ENCODE data around the gene LSM14B. TPM values are rescaled to one million over a fixed set of nuclear protein-coding genes. Genes with fewer than 3 reads are reported as not detected.
A peak's percentile ranks its signal among the peaks of the same experiment; 100 is the strongest.

LSM14B gene
- total RNA-seq, 2 donors from 2014 or later = 38.6 to 38.8 TPM

- H3K4me3 ChIP-seq = no peak overlapping the region
- intact Hi-C loops (cut with DNase I) = no loop called here
- no peaks in the 10 kb centered on the region for H3K27me3 ChIP-seq
- no peaks in the 10 kb centered on the region for H3K9me3 ChIP-seq
- no peak for DNase-seq
- no peak overlapping the region for H3K9ac ChIP-seq (ENCODE audit: low read depth in 2 of 2, low read length in 2 of 2)
- H3K4me1 ChIP-seq = no peaks in the 10 kb centered on the region
- no peaks in the 10 kb centered on the region for H3K36me3 ChIP-seq
- no peak overlapping the region for H3K27ac ChIP-seq
- no peak for TF ChIP-seq CTCF (IDR thresholded peaks at IDR 0.05)
Measured at GRCh38 chr20:62151835-62152364, 29.6 kb downstream of the LSM14B start.

GRCh38 chr20:62155428-62156253 is 33.4 kb downstream of the LSM14B start:
- Histone ChIP-seq H3K27me3 (no peaks in the 10 kb centered on the region), H3K9me3 (no peaks in the 10 kb centered on the region), H3K4me3 (no peak overlapping the region), H3K4me1 (no peaks in the 10 kb centered on the region), H3K9ac (ENCODE audit: low read depth in 2 of 2, low read length in 2 of 2) (no peak overlapping the region), H3K36me3 (no peaks in the 10 kb centered on the region), H3K27ac (no peak overlapping the region)
- DNase-seq = no peak
- no peak for TF ChIP-seq CTCF (IDR thresholded peaks at IDR 0.05)
- intact Hi-C loops (cut with DNase I) = no loop called here

GRCh38 chr20:62156254-62156556 is 33.9 kb downstream of the LSM14B start:
- no peaks in the 10 kb centered on the region for H3K27me3 ChIP-seq
- no peak overlapping the region for H3K27ac ChIP-seq
- no peak overlapping the region for H3K4me3 ChIP-seq
- H3K9me3 ChIP-seq = no peaks in the 10 kb centered on the region
- H3K4me1 ChIP-seq = no peaks in the 10 kb centered on the region
- no peaks in the 10 kb centered on the region for H3K36me3 ChIP-seq
- no peak overlapping the region for H3K9ac ChIP-seq (ENCODE audit: low read depth in 2 of 2, low read length in 2 of 2)
- no peak for DNase-seq
- no peak for TF ChIP-seq CTCF (IDR thresholded peaks at IDR 0.05)
- intact Hi-C loops (cut with DNase I) = no loop called here

GRCh38 chr20:62156592-62157386 is 34.5 kb downstream of the LSM14B start:
- Histone ChIP-seq H3K27me3 (no peaks in the 10 kb centered on the region), H3K27ac (no peak overlapping the region), H3K4me1 (no peaks in the 10 kb centered on the region), H3K4me3 (no peak overlapping the region), H3K36me3 (no peaks in the 10 kb centered on the region), H3K9me3 (no peaks in the 10 kb centered on the region), H3K9ac (ENCODE audit: low read depth in 2 of 2, low read length in 2 of 2) (no peak overlapping the region)
- TF ChIP-seq CTCF (IDR thresholded peaks at IDR 0.05) = peak; percentile 61
- intact Hi-C loops (cut with DNase I) = no loop called here
- peak; percentile 51 for DNase-seq

- Histone ChIP-seq H3K27ac (no peak overlapping the region), H3K9ac (ENCODE audit: low read depth in 2 of 2, low read length in 2 of 2) (no peak overlapping the region), H3K27me3 (no peaks in the 10 kb centered on the region), H3K9me3 (no peaks in the 10 kb centered on the region), H3K36me3 (peaks cover 5% of the 10 kb centered on the region), H3K4me1 (no peaks in the 10 kb centered on the region), H3K4me3 (no peak overlapping the region)
- intact Hi-C loops (cut with DNase I) = no loop called here
- no peak for TF ChIP-seq CTCF (IDR thresholded peaks at IDR 0.05)
- DNase-seq = no peak
Measured at GRCh38 chr20:62157387-62158087, 35.3 kb downstream of the LSM14B start.

Data from colonic mucosa (tissue), 4 donors.